Hepatocyte (in vitro differentiated cells): Measurements from ENCODE around the gene FBXO38.

Source experiments
- CTCF ChIP-seq: fragments of 200-600 bp; sonication (generic); IDR thresholded peaks from 2 replicates; pipeline ENCODE4 v1.5.1; 2016; ENCODE audit warnings: antibody characterized with exemption, mild to moderate bottlenecking; ENCODE audit not compliant: poor library complexity
- EZH2phosphoT487 ChIP-seq: fragments of 200-600 bp; sonication (generic); IDR thresholded peaks from one replicate; pipeline ENCODE4 v1.6.1; 2018; ENCODE audit warnings: antibody characterized with exemption, mild to moderate bottlenecking, low read depth, moderate library complexity; ENCODE audit not compliant: unreplicated experiment, severe bottlenecking

GRCh38 chr5:148491015-148491792 lies 107.4 kb downstream of the FBXO38 start:
- TF ChIP-seq CTCF (no peak), EZH2phosphoT487 (no peak)
